K562 (cell line): ENCODE measurements around the gene RAB21. TPM values are rescaled to one million over a fixed set of nuclear protein-coding genes. Genes with fewer than 3 reads are reported as not detected.

Source experiments
- ATAC-seq: fragments of 200-7000 bp; cut with Tn5 transposase; 3 replicates; pipeline ENCODE4 v1.9.1; 2020; ENCODE audit warnings: moderate library complexity
- BruUV-seq: library from RNA; stranded (reverse); fragments of 400-500 nt; replicated peaks from 2 replicates; lab custom pipeline; 2021; lab: Mats Ljungman, UMichigan
- CTCF ChIA-PET: fragments of 300-600 bp; formaldehyde crosslinking; extraction: SDS; loops from one replicate; lab custom pipeline; 2021; ENCODE audit warnings: low intra/inter-chr PET ratio; lab: Yijun Ruan, JAX
- POLR2A ChIA-PET: fragments of 300-600, 350-650 bp; sonication (Branson Sonifier 250); formaldehyde crosslinking; extraction: SDS; loops from one replicate; lab custom pipeline; 2021; ENCODE audit warnings: antibody characterized with exemption, inconsistent platforms; lab: Yijun Ruan, JAX
- DNase-seq, 4 experiments: peaks; one replicate each; pipeline versions ENCODE4 v3.0.0 to v3.0.0-alpha.2; 2011 to 2018; ENCODE audit warnings: low spot score in 3 of 4, mixed read lengths in 3 of 4; ENCODE audit errors: extremely low read depth in 1 of 4
- FAIRE-seq: peaks from 2 replicates; lab custom pipeline; 2011; peaks lifted over from hg19 to GRCh38; lab: Jason Lieb, UNC
- H2AFZ ChIP-seq: 2 replicates; pipeline ENCODE4 v1.6.0; 2011; ENCODE audit warnings: low read depth, low read length, control low read depth, inconsistent platforms
- H3K27ac ChIP-seq: fragments of 200-600 bp; 3 replicates; pipeline ENCODE4 v1.8.0; 2011; ENCODE audit warnings: low read depth, mild to moderate bottlenecking, control low read depth, inconsistent platforms, low read length, moderate library complexity, mixed read lengths; ENCODE audit errors: extremely low read depth
- H3K27me3 ChIP-seq, 2 experiments: fragments of 300-600 bp in 1 of 2; 2 replicates in 1 of 2; 3 replicates in 1 of 2; pipeline versions ENCODE4 v1.6.0 to v1.8.0; 2011; ENCODE audit warnings: inconsistent platforms in 2 of 2, low read length in 2 of 2, mild to moderate bottlenecking in 1 of 2, mixed read lengths in 1 of 2, moderate library complexity in 1 of 2; ENCODE audit not compliant: control insufficient read depth in 2 of 2, insufficient read depth in 2 of 2
- H3K36me3 ChIP-seq: fragments of 300-600 bp; 3 replicates; pipeline ENCODE4 v1.8.0; 2011; ENCODE audit warnings: mild to moderate bottlenecking, low read length, inconsistent platforms; ENCODE audit not compliant: control insufficient read depth, insufficient read depth
- H3K4me1 ChIP-seq, 2 experiments: fragments of 200-600 bp in 1 of 2; replicated peaks in 1 of 2; 2 replicates in 1 of 2; 3 replicates in 1 of 2; pipeline versions ENCODE4 v1.5.1 to v1.8.0; 2011; ENCODE audit warnings: inconsistent platforms in 2 of 2, low read length in 2 of 2, mild to moderate bottlenecking in 1 of 2, mixed read lengths in 1 of 2, moderate library complexity in 1 of 2; ENCODE audit not compliant: control insufficient read depth in 2 of 2, insufficient read depth in 2 of 2
- H3K4me2 ChIP-seq: 2 replicates; pipeline ENCODE4 v1.6.1; 2011; ENCODE audit warnings: low read length, control low read depth, inconsistent platforms, mixed read lengths; ENCODE audit not compliant: insufficient read depth
- H3K4me3 ChIP-seq: fragments of 200-600 bp; sonication (generic), shearing (Covaris generic); 2 replicates; pipeline ENCODE4 v1.5.1; 2016; ENCODE audit warnings: control low read depth, inconsistent platforms
- H3K79me2 ChIP-seq: fragments of 200-600 bp; 3 replicates; pipeline ENCODE4 v1.8.0; 2011; ENCODE audit warnings: low read length, inconsistent platforms; ENCODE audit not compliant: control insufficient read depth, insufficient read depth
- H3K9ac ChIP-seq, 2 experiments: 2 replicates each; pipeline versions ENCODE4 v1.6.0 to v1.6.1; 2011; ENCODE audit warnings: low read depth in 2 of 2, low read length in 2 of 2, control low read depth in 1 of 2, inconsistent platforms in 1 of 2, mild to moderate bottlenecking in 1 of 2, mixed read lengths in 1 of 2; ENCODE audit not compliant: insufficient read depth in 1 of 2
- H3K9me1 ChIP-seq: one replicate; pipeline ENCODE4 v1.6.0; 2011; ENCODE audit warnings: inconsistent platforms, mild to moderate bottlenecking, low read length, moderate library complexity; ENCODE audit not compliant: control insufficient read depth, insufficient read depth
- H3K9me3 ChIP-seq: replicated peaks from 2 replicates; pipeline ENCODE4 v1.5.1; 2011; ENCODE audit warnings: low read depth, low read length, inconsistent platforms; ENCODE audit not compliant: control insufficient read depth, insufficient read depth
- H4K20me1 ChIP-seq: replicated peaks from 2 replicates; pipeline ENCODE4 v1.6.1; 2011; ENCODE audit warnings: low read length, inconsistent platforms, mixed read lengths; ENCODE audit not compliant: control insufficient read depth, insufficient read depth
- CTCF ChIP-seq, 3 experiments: IDR thresholded peaks in 2 of 3; conservative IDR thresholded peaks in 1 of 3; 2 replicates each; pipeline ENCODE4 v1.5.1; 2011 to 2012; ENCODE audit warnings: low read length in 3 of 3, mild to moderate bottlenecking in 3 of 3, control low read depth in 2 of 3, improper control_type of control experiment in 1 of 3, inconsistent platforms in 1 of 3, low read depth in 1 of 3, mixed read lengths in 1 of 3, moderate library complexity in 1 of 3; ENCODE audit not compliant: insufficient read depth in 2 of 3
- DEAF1 ChIP-seq: fragments of 450-650 bp; formaldehyde crosslinking; IDR thresholded peaks from 2 replicates; pipeline ENCODE4 v1.4.0; 2020; ENCODE audit warnings: mild to moderate bottlenecking, moderate library complexity
- NFIC ChIP-seq: fragments of 450-650 bp; IDR thresholded peaks from 2 replicates; pipeline ENCODE4 v1.6.1; 2017; ENCODE audit warnings: mild to moderate bottlenecking, inconsistent platforms
- NFXL1 ChIP-seq: fragments of 450-650 bp; formaldehyde crosslinking; IDR thresholded peaks from 2 replicates; pipeline ENCODE4 v1.4.0; 2021; ENCODE audit warnings: mild to moderate bottlenecking
- ZNF668 ChIP-seq: fragments of 250-450 bp; sonication (Bioruptor Pico); IDR thresholded peaks from 2 replicates; pipeline ENCODE4 v1.8.0; 2022; ENCODE audit warnings: mild to moderate bottlenecking, inconsistent platforms
- WGBS: fragments of 100-300 bp; shearing (Covaris generic); methylation state at CpG from one replicate; pipeline ENCODE4 v1.1.6; 2016; ENCODE audit warnings: low coverage, mixed read lengths; ENCODE audit not compliant: insufficient coverage; ENCODE audit errors: missing lambda C conversion rate; 5-methylcytosine and 5-hydroxymethylcytosine counted together
- in situ Hi-C: fragments of 300-500 bp; cut with MboI; formaldehyde crosslinking; loops from 4 replicates; pipeline ENCODE4 v1.15.0; 2018; ENCODE audit warnings: inconsistent platforms, mixed read lengths
- intact Hi-C: fragments of 100-400 bp; cut with micrococcal nuclease; formaldehyde crosslinking; loops from 2 replicates; pipeline ENCODE4 v1.14.2; 2022
- polyA plus RNA-seq, 8 experiments: library from polyadenylated mRNA; depleted of rRNA in 4 of 8; stranded (reverse) in 5 of 8; unstranded in 3 of 8; fragments of >200 nt; fragmentation: Nextera tagmentation in 2 of 8; fragmentation: Illumina TruSeq in 1 of 8; extraction: Ambion mirVana in 2 of 8; extraction: Trizol in 1 of 8; gene quantifications; 2 replicates each; pipeline versions ENCODE4 v1.2.1 to v1.2.3, GENCODE V29; 2011 to 2014; ENCODE audit warnings: inconsistent platforms in 1 of 8, missing spikeins in 1 of 8
- total RNA-seq, 7 experiments: library from RNA; depleted of rRNA in 6 of 7; stranded (reverse); fragments of >200 nt in 6 of 7; fragmentation: Illumina TruSeq in 2 of 7; extraction: Trizol in 2 of 7; gene quantifications; 2 replicates each; pipeline versions ENCODE4 v1.2.1 to v1.2.3, GENCODE V29; 2011 to 2021; ENCODE audit warnings: low replicate concordance in 1 of 7

The RAB21 gene
- total and polyA plus RNA-seq, 9 of the 15 experiments (the other 6 are each of a cell fraction or from before 2014, with no cell fraction given), result 5.3 to 45.6 (median 19.6) TPM

DNA sequence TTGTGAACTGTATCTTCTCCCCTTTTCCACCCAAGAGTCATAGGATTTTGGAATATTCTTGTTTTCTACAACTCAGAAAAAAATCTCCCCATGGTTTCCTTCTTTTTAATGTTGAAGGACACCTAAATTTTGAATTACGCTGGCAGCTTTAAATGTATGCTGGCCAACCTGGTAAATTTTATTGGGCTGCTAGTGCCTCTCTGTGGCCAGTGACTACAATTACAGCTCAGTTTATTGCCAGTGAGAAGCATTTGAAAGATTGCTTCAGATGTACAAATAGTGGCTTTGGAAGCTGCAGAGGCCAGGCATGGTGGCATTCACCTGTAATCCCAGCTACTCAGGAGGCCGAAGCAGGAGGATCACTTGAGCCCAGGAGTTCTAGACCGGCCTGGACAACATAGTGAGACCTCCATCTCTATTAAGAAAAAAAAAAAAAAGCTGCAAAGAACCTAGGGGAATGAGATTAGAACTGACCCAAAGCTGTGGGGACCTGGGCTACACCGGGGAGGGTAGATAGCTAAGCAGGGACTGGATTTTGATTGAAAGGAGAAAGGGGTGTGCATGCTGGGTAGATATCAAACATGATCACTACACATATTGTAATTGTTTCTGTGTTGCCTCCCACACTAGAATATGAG lies 7.6 kb upstream of the RAB21 start (continued):
- TF ChIP-seq DEAF1 (peak; percentile 84), CTCF (IDR thresholded peaks at IDR 0.05 in 2 of 3, conservative IDR thresholded peaks at IDR 0.05 in 1 of 3; ENCODE audit: insufficient read depth in 2 of 3, low read depth in 1 of 3, low read length in 3 of 3) (peak; percentile 69 to 89 (median 77))
- TF ChIP-seq, all 486 proteins: peak for 12

- Histone ChIP-seq H3K4me3 (no peak overlapping the region), H2AFZ (no peak overlapping the region), H3K9ac (no peak overlapping the region), H3K4me1 (peaks cover 3 to 17% of the 10 kb centered on the region in 2 experiments; a peak in 2 of 5 replicates), H3K27me3 (no peaks in the 10 kb centered on the region), H3K9me1 (no peaks in the 10 kb centered on the region), H3K36me3 (no peaks in the 10 kb centered on the region), H3K79me2 (no peaks in the 10 kb centered on the region), H3K4me2 (no peak overlapping the region), H3K27ac (no peak overlapping the region), H3K9me3 (no peaks in the 10 kb centered on the region), H4K20me1 (no peaks in the 10 kb centered on the region; the same call in 1 of the 2 replicates)
- in situ Hi-C loops (loop anchor here (10.0 kb wide), 1 partner anchor 103 kb away; no protein-coding TSS in a partner anchor), intact Hi-C loops (loop anchor here (5.0 kb wide), 2 partner anchors 181 to 531 kb away; no protein-coding TSS in a partner anchor)
- no peak for TF ChIP-seq ZNF668 (CRISPR knock-in tag)
- 0 out of 2 replicates have a peak, but pooled peaks have one; percentile 28 for TF ChIP-seq NFIC
- no peak for TF ChIP-seq NFXL1 (CRISPR knock-in tag)
- ATAC-seq (no peak), DNase-seq (no peak), FAIRE-seq (no peak)
- 27% methylated on average over 5 of the region's 5 CpGs for WGBS
- POLR2A ChIA-PET, result interaction anchor here (1.1 to 1.5 kb wide), 4 partner anchors 9 to 111 kb away, joined by 3 to 8 read pairs (median 4); no protein-coding TSS in a partner anchor
- BruUV-seq, result no TSS peak
- CTCF ChIA-PET, result no interaction called here
Observed at GRCh38 chr12:71748081-71748850, 6.4 kb upstream of the RAB21 start.
